GM10847 (cell line): ENCODE data around the gene HELLS.

Experiments
- POLR2A ChIP-seq: IDR thresholded peaks from 2 replicates; pipeline ENCODE4 v1.6.1; 2011; ENCODE audit not compliant: insufficient read length; ENCODE audit errors: extremely low read depth

Gene HELLS

DNA sequence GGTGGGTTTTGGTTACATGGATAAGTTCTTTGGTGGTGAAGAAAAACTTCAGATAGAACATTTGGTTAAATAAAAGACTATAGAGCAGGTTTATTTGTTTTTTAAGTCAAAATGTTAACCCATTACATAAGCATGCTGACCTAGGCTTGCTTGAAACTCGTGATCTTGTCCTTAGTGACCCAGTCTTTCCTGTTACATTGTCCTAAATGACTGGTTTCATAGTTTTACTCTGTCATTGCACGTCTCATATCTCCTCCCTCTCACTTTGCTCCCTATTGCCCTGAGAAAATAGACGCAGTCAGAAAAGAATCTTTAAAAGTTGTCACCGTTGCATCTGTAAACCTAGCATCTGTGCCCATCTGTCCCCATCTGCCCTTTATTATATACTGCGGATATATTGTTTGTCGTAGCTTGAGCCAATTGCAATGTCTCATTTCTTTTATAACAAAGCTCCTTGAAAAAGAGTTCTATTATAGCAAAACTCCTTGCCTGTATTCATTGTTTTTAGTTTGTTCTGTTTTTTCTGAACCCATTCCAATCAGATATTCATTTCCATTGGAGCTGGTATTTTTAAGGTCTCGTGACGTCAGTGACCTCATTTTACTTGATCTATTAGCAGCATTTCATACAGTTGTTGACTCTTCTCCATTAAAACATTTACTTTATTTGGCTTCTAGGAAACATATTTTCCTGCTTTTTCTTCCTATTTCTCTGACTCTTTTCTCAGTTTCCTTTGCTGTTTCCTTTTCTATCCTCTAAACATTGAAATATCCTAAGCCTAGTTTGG is 57.3 kb downstream of the HELLS start:
- TF ChIP-seq POLR2A: no peak

DNA sequence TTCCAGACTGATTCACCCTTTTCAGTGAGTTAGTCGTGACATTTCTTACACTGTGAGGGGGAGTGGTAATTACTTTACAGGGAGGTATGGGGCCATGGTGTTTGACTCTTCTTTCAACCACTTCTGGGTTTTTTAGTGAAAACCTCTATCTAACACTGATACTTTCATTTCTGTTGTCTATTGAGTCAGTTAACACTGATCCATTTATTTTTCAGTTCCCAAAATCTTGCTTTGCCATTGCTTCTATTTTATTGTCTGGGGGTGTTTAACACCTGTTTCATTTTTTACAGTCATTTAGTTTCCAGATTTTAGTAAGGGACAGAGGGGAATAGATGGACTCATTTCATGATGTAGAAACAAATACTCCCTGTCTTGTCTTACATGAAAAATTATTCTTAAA is 61.5 kb downstream of the HELLS start:
- TF ChIP-seq POLR2A: no peak

- TF ChIP-seq POLR2A: no peak
Observed at GRCh38 chr10:94608559-94608958, 63.0 kb downstream of the HELLS start.

DNA sequence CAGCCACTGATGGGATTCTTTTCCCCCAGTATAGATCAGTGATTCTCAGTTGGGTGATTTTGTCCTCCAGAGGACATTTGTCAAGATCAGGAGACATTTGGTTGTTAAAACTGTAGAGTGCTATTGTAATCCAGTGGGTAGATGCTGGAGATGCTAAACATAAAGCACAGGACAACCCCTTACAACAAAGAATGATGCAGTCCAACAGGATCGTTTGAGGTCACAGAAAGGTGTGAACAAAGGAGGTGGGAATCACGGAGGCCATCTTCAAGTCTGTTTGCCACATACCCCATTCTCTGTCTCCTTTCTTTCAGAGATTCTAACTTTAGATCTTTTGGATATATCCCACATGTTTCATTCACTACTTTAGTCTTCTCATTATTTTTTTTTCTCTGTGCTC is 69.0 kb downstream of the HELLS start:
- no peak for TF ChIP-seq POLR2A

DNA sequence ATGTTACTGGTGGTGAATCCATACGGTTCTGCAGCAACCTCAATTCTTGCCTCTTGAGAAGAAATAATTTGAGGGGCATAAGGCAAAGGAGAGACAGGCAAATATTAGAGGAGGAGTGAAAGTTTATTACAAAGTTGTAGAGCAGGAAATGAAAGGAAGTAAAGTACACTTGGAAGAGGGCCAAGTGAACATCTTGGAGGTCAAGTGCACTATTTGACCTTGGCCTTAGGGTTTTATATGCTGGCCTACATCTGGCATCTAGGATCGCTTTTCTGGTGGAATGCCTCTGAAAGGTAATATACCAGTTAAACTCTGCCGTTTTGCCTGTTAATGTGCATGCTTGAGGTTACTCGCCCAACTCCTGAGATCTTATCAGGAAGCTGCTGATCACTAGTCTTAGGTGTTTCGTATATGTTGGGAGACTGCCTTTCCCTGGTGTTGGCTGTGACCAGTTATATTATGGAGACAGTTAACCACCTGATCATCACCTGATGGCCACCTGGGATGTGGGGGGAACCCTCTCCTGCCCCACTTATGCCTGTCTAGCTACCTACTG is 71.9 kb downstream of the HELLS start:
- TF ChIP-seq POLR2A: no peak

DNA sequence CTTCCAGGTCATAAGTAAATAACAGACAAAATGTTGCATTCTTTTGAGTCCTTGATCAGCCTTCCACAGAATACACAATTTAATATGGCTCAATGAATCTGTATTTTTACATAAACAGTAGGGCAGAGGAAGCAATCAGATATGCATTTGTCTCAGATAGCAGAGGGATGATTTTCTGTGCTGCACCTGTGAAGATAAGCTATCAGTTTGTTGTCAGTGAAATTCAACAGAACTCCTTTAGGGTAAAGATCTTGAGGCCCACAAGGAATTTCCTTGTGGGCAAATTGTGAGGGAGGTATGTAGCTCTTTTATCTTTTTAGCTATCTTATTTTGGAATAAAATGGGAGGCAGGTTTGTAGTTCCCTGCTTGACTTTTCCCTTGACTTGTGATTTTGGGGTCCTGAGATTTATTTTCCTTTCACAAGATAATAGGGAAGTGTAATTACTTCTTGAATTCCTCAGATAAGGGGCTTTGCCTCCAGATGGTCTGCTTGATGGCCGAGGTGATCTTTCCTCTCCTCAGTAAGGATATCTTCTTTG is 77.1 kb downstream of the HELLS start:
- TF ChIP-seq POLR2A: no peak

DNA sequence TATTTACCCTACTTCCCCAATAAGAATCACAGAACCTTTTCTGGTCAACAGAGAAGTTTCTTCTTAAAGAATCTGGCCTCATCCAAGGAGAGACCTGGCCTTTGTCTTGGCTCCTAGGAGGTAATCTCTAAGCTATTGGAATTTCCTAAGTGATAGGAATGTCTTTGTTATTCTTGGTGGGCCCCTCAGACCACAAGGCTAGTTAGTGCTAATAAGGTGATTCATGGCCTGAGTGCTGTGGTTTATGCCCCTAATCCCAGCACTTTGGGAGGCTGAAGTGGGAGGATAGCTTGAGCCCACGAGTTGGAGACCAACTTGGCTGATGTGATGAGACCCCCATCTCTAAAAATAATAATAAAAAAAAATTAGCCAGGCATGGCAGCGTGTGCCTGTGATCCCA is 78.0 kb downstream of the HELLS start:
- no peak for TF ChIP-seq POLR2A

- no peak for TF ChIP-seq POLR2A
Observed at GRCh38 chr10:94626476-94626875, 80.9 kb downstream of the HELLS start.

DNA sequence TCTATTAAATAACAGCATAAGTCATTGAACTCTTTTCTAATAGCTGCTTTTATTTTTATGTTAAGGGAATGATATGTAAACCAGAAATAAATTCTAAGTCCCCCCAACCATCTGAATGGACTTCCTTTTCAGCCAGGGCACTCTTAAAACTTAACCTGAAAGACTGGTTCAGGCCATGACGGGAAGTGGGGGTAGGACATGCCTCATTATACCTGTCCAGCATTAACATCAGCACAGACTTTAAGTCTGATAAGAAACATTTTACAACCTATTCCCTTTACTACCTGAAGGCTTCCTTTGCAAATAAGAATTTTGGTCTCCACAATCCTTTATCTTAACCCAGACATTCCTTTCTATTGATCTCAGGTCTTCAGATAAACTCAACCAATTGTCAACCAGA is 81.9 kb downstream of the HELLS start:
- TF ChIP-seq POLR2A: no peak

DNA sequence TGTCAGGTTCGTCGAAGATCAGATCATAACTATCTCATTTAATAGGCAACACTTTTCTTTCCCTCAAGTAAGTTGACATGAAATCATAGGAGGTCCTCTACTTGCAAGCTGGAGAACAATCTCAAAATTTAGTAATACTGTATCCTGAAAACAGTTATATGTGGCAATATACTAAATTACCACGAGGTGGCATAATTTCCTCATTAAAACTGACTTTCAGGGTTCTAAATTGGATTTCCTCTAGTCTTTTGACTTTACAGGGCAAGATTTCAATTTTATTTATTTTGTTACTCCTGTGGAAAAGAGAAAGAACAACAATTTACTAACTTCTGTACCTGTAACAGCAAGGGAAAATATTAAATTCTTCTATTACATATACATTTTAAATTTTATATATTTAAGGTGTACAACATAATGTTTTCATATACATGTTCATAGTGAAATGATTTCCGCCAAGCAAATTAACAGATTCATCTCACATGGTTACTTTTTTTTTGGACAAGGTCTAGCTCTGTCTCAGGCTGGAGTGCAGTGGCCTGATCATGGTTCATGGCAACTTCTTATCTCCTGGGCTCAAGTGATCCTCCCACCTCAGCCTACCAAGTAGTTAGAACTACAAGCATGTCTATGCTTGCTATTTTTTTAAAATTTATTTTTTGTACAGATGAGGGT is 84.6 kb downstream of the HELLS start:
- TF ChIP-seq POLR2A: no peak

GRCh38 chr10:94631077-94631875 is 85.7 kb downstream of the HELLS start:
- no peak for TF ChIP-seq POLR2A

- no peak for TF ChIP-seq POLR2A
Observed at GRCh38 chr10:94632954-94633353, 87.4 kb downstream of the HELLS start.

GRCh38 chr10:94639902-94640301 is 94.3 kb downstream of the HELLS start:
- no peak for TF ChIP-seq POLR2A

DNA sequence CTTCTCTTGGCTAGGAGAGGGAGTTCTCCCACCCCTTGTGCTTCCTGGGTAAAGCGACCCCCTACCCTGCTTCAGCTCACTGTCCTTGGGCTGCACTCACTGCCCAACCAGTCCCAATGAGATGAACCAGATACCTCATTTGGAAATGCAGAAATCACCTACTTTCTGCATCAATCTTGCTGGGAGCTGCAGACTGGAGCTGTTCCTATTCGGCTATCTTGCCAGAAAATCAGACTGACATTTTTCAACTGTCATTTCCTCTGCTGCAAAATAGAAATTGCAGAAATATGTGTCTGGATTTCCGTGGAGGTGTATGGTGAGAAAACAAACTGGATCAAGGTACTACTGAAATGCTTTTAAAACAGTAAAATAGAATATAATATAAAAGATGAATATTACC is 95.0 kb downstream of the HELLS start:
- no peak for TF ChIP-seq POLR2A

DNA sequence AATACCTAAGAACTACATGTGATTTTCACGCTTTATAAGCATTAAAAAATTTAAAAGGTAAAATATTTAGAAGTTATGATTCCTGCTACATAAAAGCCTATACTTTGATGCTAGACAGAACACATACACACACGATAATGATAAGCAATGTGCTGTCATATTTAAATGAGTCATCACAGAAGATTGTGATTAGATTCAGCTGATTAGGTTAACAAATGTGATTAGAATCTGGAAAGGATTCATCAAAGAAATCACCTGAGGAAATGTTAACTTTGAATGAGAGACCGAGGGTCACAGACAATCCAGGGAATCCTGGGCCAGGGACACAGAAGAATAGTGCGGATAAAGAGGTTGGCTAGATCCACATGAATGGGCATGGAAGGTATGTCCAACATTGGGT is 95.9 kb downstream of the HELLS start:
- no peak for TF ChIP-seq POLR2A

DNA sequence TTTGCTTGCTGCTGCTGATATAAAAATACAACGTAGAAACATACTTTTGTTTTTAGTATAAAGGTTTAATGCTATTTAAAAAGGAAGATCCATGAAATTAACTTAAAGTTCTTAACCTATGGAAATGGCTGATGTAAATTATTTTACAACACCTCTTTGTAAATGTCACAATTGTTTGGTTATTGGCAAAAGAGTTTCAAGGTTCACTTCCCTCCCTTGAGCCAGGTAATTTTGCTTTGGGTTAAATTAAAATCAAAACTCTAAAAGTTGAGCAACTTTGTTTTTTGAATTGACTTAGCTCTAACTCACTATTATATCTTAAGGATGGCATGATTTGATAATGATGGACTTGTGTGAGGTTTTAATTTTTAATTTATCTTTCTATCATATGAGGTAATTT is 98.8 kb downstream of the HELLS start:
- no peak for TF ChIP-seq POLR2A

GRCh38 chr10:94645285-94645684 is 99.7 kb downstream of the HELLS start:
- no peak for TF ChIP-seq POLR2A
